CD4-positive, alpha-beta T cell (primary cell): ENCODE measurements around the gene ANKRD13D. TPM values are rescaled to one million over a fixed set of nuclear protein-coding genes. Genes with fewer than 3 reads are reported as not detected.
"Not testable (repeated sequence)": the region's sequence is repeated elsewhere in the genome, so short reads cannot be mapped to it uniquely, and the experiment has no call there.

Experiments used
- ATAC-seq: fragments of 200-7000 bp; cut with Tn5 transposase; one replicate; pipeline ENCODE4 v1.10.0; 2022; ENCODE audit warnings: mild to moderate bottlenecking; ENCODE audit not compliant: poor library complexity
- CTCF ChIA-PET: fragments of 350-600 bp; sonication (Branson Sonifier 250); formaldehyde crosslinking; loops from one replicate; lab custom pipeline; 2021; ENCODE audit warnings: antibody characterized with exemption, inconsistent platforms; lab: Charles Lee
- POLR2A ChIA-PET: fragments of 350-600 bp; sonication (Branson Sonifier 250); formaldehyde crosslinking; loops from one replicate; lab custom pipeline; 2021; ENCODE audit warnings: antibody characterized with exemption, inconsistent platforms; lab: Charles Lee
- DNase-seq, 14 experiments: peaks; one replicate each; pipeline ENCODE4 v3.0.0-alpha.2; 2013 to 2020; ENCODE audit warnings: mixed read lengths in 2 of 14
- H3K27ac ChIP-seq, 2 donors: one replicate each; pipeline versions ENCODE4 v1.5.1 to v1.7.0; 2013; ENCODE audit warnings: low read length in 2 of 2, low read depth in 1 of 2, mild to moderate bottlenecking in 1 of 2
- H3K27me3 ChIP-seq, 2 experiments: 1 replicate in 1 of 2; 2 replicates in 1 of 2; pipeline versions ENCODE4 v1.6.1 to v1.7.0; 2013; ENCODE audit warnings: low read length in 2 of 2, control low read depth in 1 of 2, mild to moderate bottlenecking in 1 of 2, moderate library complexity in 1 of 2; ENCODE audit not compliant: insufficient read depth in 2 of 2, control insufficient read depth in 1 of 2
- H3K36me3 ChIP-seq: one replicate; pipeline ENCODE4 v1.6.1; 2013; ENCODE audit warnings: low read length, control low read depth; ENCODE audit not compliant: insufficient read depth
- H3K4me1 ChIP-seq: one replicate; pipeline ENCODE4 v1.6.1; 2013; ENCODE audit warnings: low read length, control low read depth; ENCODE audit not compliant: insufficient read depth
- H3K4me3 ChIP-seq: one replicate; pipeline ENCODE4 v1.5.1; 2013; ENCODE audit warnings: mild to moderate bottlenecking, low read length, moderate library complexity
- H3K9me3 ChIP-seq, 2 experiments: 1 replicate in 1 of 2; 2 replicates in 1 of 2; pipeline versions ENCODE4 v1.6.1 to v1.7.0; 2013; ENCODE audit warnings: low read length in 2 of 2, mild to moderate bottlenecking in 2 of 2, control low read depth in 1 of 2, moderate library complexity in 1 of 2; ENCODE audit not compliant: control insufficient read depth in 1 of 2, insufficient read depth in 1 of 2
- H3K27ac Mint-ChIP-seq: one replicate; pipeline ENCODE4 v1.8.0; 2020; ENCODE audit warnings: mixed read lengths
- H3K27me3 Mint-ChIP-seq: one replicate; pipeline ENCODE4 v1.8.0; 2021; ENCODE audit warnings: mixed read lengths
- H3K36me3 Mint-ChIP-seq: one replicate; pipeline ENCODE4 v1.8.0; 2021; ENCODE audit warnings: low read depth, mixed read lengths
- H3K4me1 Mint-ChIP-seq: one replicate; pipeline ENCODE4 v1.8.0; 2021; ENCODE audit warnings: low read depth, mixed read lengths
- H3K4me3 Mint-ChIP-seq: one replicate; pipeline ENCODE4 v1.8.0; 2020; ENCODE audit warnings: mild to moderate bottlenecking, mixed read lengths
- H3K9me3 Mint-ChIP-seq: one replicate; pipeline ENCODE4 v1.8.0; 2020; ENCODE audit warnings: mixed read lengths
- CTCF ChIP-seq: fragments of 200-600 bp; IDR thresholded peaks from one replicate; pipeline ENCODE4 v1.8.0; 2022; ENCODE audit warnings: antibody characterized with exemption, mild to moderate bottlenecking
- intact Hi-C, 2 experiments: fragments of 100-400 bp; cut with DNase I in 1 of 2; cut with micrococcal nuclease in 1 of 2; formaldehyde crosslinking; loops; one replicate each; pipeline versions ENCODE4 v1.15.1 to v1.9.0; 2023 to 2025; cut with DNase I, micrococcal nuclease
- total RNA-seq, 174 experiments: library from RNA in 2 of 174; stranded (reverse) in 2 of 174; gene quantifications; one replicate each; pipeline ENCODE4 v1.2.3 and lab custom pipeline; 2021 to 2026

Gene ANKRD13D
- total RNA-seq, 2 experiments from 2014 or later = 160 to 161 TPM

- intact Hi-C loops = loop anchor here (1.0 to 5.0 kb wide), 7 partner anchors 28 to 235 kb away; partner anchors contain the start of genes GRK2 (in 2 of the 2) and ANKRD13D (in 1 of the 2)
- Histone ChIP-seq H3K27ac (peak overlapping the region; percentile 46 to 70), H3K36me3 (no peaks in the 10 kb centered on the region), H3K9me3 (no peaks in the 10 kb centered on the region), H3K27me3 (no peaks in the 10 kb centered on the region), H3K4me3 (peak overlapping the region; percentile 82), H3K4me1 (peaks cover 42% of the 10 kb centered on the region)
- ATAC-seq (peak; percentile 78), DNase-seq (peak; percentile 96 to 99 (median 98))
- peak; percentile 88 for TF ChIP-seq CTCF
- Mint-ChIP-seq H3K9me3 (no peaks in the 10 kb centered on the region), H3K36me3 (peaks cover 6% of the 10 kb centered on the region), H3K27ac (peak overlapping the region; percentile 85), H3K27me3 (no peaks in the 10 kb centered on the region), H3K4me1 (peaks cover 54% of the 10 kb centered on the region), H3K4me3 (peak overlapping the region; percentile 99)
- ChIA-PET CTCF (interaction anchor here (0.5 to 3.0 kb wide), 34 partner anchors 9 to 188 kb away, joined by 3 to 64 read pairs (median 6); partner anchors contain the start of genes ANKRD13D, GRK2, PITPNM1 and POLD4), POLR2A (interaction anchor here (0.6 to 5.9 kb wide), 20 partner anchors 12 to 176 kb away, joined by 3 to 61 read pairs (median 10); partner anchors contain the start of genes AIP, ANKRD13D, GRK2 and POLD4)
Observed at GRCh38 chr11:67317205-67317887, 28.2 kb downstream of the ANKRD13D start.

- DNase-seq (peak in 4 of 14 experiments; percentile 23 to 49 (median 33)), ATAC-seq (peak; percentile 48)
- ChIA-PET CTCF (interaction anchor here (0.5 to 3.0 kb wide), 32 partner anchors 8 to 188 kb away, joined by 3 to 64 read pairs (median 7); partner anchors contain the start of genes ANKRD13D, GRK2, PITPNM1 and POLD4), POLR2A (interaction anchor here (0.6 to 5.9 kb wide), 21 partner anchors 12 to 175 kb away, joined by 3 to 61 read pairs (median 9); partner anchors contain the start of genes AIP, ANKRD13D, GRK2 and POLD4)
- Mint-ChIP-seq H3K4me3 (peak overlapping the region; percentile 99), H3K36me3 (peaks cover 6% of the 10 kb centered on the region), H3K4me1 (peaks cover 47% of the 10 kb centered on the region), H3K9me3 (no peaks in the 10 kb centered on the region), H3K27ac (peak overlapping the region; percentile 85), H3K27me3 (no peaks in the 10 kb centered on the region)
- Histone ChIP-seq H3K9me3 (no peaks in the 10 kb centered on the region), H3K4me1 (peaks cover 35% of the 10 kb centered on the region), H3K4me3 (peak overlapping the region; percentile 82), H3K36me3 (no peaks in the 10 kb centered on the region), H3K27ac (peak overlapping the region; percentile 46 to 70), H3K27me3 (no peaks in the 10 kb centered on the region)
- intact Hi-C loops = loop anchor here (1.0 to 5.0 kb wide), 8 partner anchors 29 to 236 kb away; partner anchors contain the start of genes GRK2 (in 2 of the 2) and ANKRD13D (in 1 of the 2)
- no peak for TF ChIP-seq CTCF
Observed at GRCh38 chr11:67317888-67318555, 28.9 kb downstream of the ANKRD13D start.

GRCh38 chr11:67318876-67319275, 29.8 kb downstream of the ANKRD13D start:
- peaks cover 26% of the 10 kb centered on the region for H3K4me1 ChIP-seq
- not testable (repeated sequence) for H3K27ac ChIP-seq, ATAC-seq, H3K27me3 ChIP-seq, H3K9me3 ChIP-seq, H3K9me3 Mint-ChIP-seq, H3K36me3 ChIP-seq, H3K27me3 Mint-ChIP-seq, H3K4me3 ChIP-seq, DNase-seq, H3K36me3 Mint-ChIP-seq
- ChIA-PET CTCF (interaction anchor here (0.8 to 5.4 kb wide), 7 partner anchors 26 to 62 kb away, joined by 3 to 21 read pairs (median 3); partner anchors contain the start of genes ANKRD13D and POLD4), POLR2A (interaction anchor here (1.4 to 3.5 kb wide), 4 partner anchors 27 to 57 kb away, joined by 5 to 21 read pairs (median 12); partner anchors contain the start of gene POLD4)
- intact Hi-C loops = loop anchor here in 1 of 2 experiments (2.0 to 5.0 kb wide), 2 partner anchors 30 to 237 kb away; no protein-coding TSS in a partner anchor
- peak overlapping the region; percentile 85 for H3K4me3 Mint-ChIP-seq
- H3K27ac Mint-ChIP-seq = peak overlapping the region; percentile 74
- H3K4me1 Mint-ChIP-seq = peaks cover 40% of the 10 kb centered on the region
